Chondrocyte (in vitro differentiated cells): ENCODE results near the gene BATF3. TPM values are rescaled to one million over a fixed set of nuclear protein-coding genes. Genes with fewer than 3 reads are reported as not detected.

Experiments used
- DNase-seq: peaks from one replicate; pipeline ENCODE4 v3.0.0; 2021; ENCODE audit warnings: mixed read lengths, low spot score
- H3K27ac Mint-ChIP-seq: one replicate; pipeline ENCODE4 v1.8.0; 2021; ENCODE audit warnings: mild to moderate bottlenecking, moderate library complexity, mixed read lengths; ENCODE audit not compliant: unreplicated experiment
- H3K27me3 Mint-ChIP-seq: 2 replicates; pipeline ENCODE4 v1.8.0; 2021; ENCODE audit warnings: low read depth, mixed read lengths
- H3K36me3 Mint-ChIP-seq: 2 replicates; pipeline ENCODE4 v1.8.0; 2021; ENCODE audit warnings: low read depth, mixed read lengths
- H3K4me1 Mint-ChIP-seq: 2 replicates; pipeline ENCODE4 v1.8.0; 2021; ENCODE audit warnings: low read depth, mild to moderate bottlenecking, mixed read lengths
- H3K4me3 Mint-ChIP-seq: one replicate; pipeline ENCODE4 v1.8.0; 2021; ENCODE audit warnings: mild to moderate bottlenecking, moderate library complexity, mixed read lengths; ENCODE audit not compliant: unreplicated experiment
- H3K9me3 Mint-ChIP-seq: 2 replicates; pipeline ENCODE4 v1.8.0; 2021; ENCODE audit warnings: low read depth, mixed read lengths
- CTCF ChIP-seq: fragments of 200-600 bp; sonication (generic); IDR thresholded peaks from 2 replicates; pipeline ENCODE4 v1.5.0; 2021; ENCODE audit warnings: antibody characterized with exemption, mild to moderate bottlenecking, moderate library complexity
- total RNA-seq: library from RNA; stranded (reverse); gene quantifications from 3 replicates; pipeline ENCODE4 v1.2.1, GENCODE V29; 2021

BATF3 gene
- total RNA-seq, 1 donor from 2014 or later: 3.7 TPM

- DNase-seq: no peak
- TF ChIP-seq CTCF: no peak
- no peaks in the 10 kb centered on the region for H3K9me3 Mint-ChIP-seq
- H3K36me3 Mint-ChIP-seq: no peaks in the 10 kb centered on the region
- no peaks in the 10 kb centered on the region for H3K4me1 Mint-ChIP-seq
- no peak overlapping the region for H3K4me3 Mint-ChIP-seq
- no peak overlapping the region for H3K27ac Mint-ChIP-seq
- H3K27me3 Mint-ChIP-seq: no peaks in the 10 kb centered on the region
These were observed 9.7 kb downstream of the BATF3 start for GRCh38 chr1:212689758-212690529.

- TF ChIP-seq CTCF: no peak
- Mint-ChIP-seq H3K9me3 (no peaks in the 10 kb centered on the region), H3K4me3 (no peak overlapping the region), H3K27me3 (no peaks in the 10 kb centered on the region), H3K36me3 (no peaks in the 10 kb centered on the region), H3K4me1 (no peaks in the 10 kb centered on the region), H3K27ac (no peak overlapping the region)
- DNase-seq: no peak
These were observed 10.4 kb downstream of the BATF3 start for GRCh38 chr1:212689196-212689725.

- no peak for DNase-seq
- no peak for TF ChIP-seq CTCF
- H3K4me1 Mint-ChIP-seq: no peaks in the 10 kb centered on the region
- no peak overlapping the region for H3K27ac Mint-ChIP-seq
- H3K36me3 Mint-ChIP-seq: no peaks in the 10 kb centered on the region
- no peaks in the 10 kb centered on the region for H3K27me3 Mint-ChIP-seq
- no peak overlapping the region for H3K4me3 Mint-ChIP-seq
- H3K9me3 Mint-ChIP-seq: no peaks in the 10 kb centered on the region
These were observed 11.1 kb downstream of the BATF3 start for GRCh38 chr1:212688341-212689047.

GRCh38 chr1:212687811-212688210 lies 11.8 kb downstream of the BATF3 start:
- TF ChIP-seq CTCF: no peak
- H3K4me3 Mint-ChIP-seq: no peak overlapping the region
- no peaks in the 10 kb centered on the region for H3K9me3 Mint-ChIP-seq

GRCh38 chr1:212686591-212686990 lies 13.0 kb downstream of the BATF3 start:
- no peak for TF ChIP-seq CTCF
- Mint-ChIP-seq H3K27me3 (no peaks in the 10 kb centered on the region), H3K4me3 (no peak overlapping the region), H3K36me3 (no peaks in the 10 kb centered on the region), H3K4me1 (no peaks in the 10 kb centered on the region), H3K9me3 (no peaks in the 10 kb centered on the region), H3K27ac (no peak overlapping the region)
- DNase-seq: no peak

More at GRCh38 chr1:212687811-212688210, 11.8 kb downstream of the BATF3 start:
- no peaks in the 10 kb centered on the region for H3K36me3 Mint-ChIP-seq
- H3K27me3 Mint-ChIP-seq: no peaks in the 10 kb centered on the region
- no peaks in the 10 kb centered on the region for H3K4me1 Mint-ChIP-seq
- no peak overlapping the region for H3K27ac Mint-ChIP-seq
- no peak for DNase-seq
